GM19468 (cell line): ENCODE results near the gene RET.

Source experiments
- ATAC-seq: cut with Tn5 transposase; IDR thresholded peaks from one replicate; pipeline ENCODE4 v1.9.1; 2021; ENCODE audit warnings: mild to moderate bottlenecking, moderate library complexity, moderate number of reproducible peaks; ENCODE audit not compliant: unreplicated experiment; ENCODE audit errors: extremely low read depth

RET gene

GRCh38 chr10:43117031-43117776, 40.3 kb downstream of the RET start:
- no peak for ATAC-seq

- ATAC-seq: no peak
These were observed 41.1 kb downstream of the RET start for GRCh38 chr10:43117777-43118583.

DNA sequence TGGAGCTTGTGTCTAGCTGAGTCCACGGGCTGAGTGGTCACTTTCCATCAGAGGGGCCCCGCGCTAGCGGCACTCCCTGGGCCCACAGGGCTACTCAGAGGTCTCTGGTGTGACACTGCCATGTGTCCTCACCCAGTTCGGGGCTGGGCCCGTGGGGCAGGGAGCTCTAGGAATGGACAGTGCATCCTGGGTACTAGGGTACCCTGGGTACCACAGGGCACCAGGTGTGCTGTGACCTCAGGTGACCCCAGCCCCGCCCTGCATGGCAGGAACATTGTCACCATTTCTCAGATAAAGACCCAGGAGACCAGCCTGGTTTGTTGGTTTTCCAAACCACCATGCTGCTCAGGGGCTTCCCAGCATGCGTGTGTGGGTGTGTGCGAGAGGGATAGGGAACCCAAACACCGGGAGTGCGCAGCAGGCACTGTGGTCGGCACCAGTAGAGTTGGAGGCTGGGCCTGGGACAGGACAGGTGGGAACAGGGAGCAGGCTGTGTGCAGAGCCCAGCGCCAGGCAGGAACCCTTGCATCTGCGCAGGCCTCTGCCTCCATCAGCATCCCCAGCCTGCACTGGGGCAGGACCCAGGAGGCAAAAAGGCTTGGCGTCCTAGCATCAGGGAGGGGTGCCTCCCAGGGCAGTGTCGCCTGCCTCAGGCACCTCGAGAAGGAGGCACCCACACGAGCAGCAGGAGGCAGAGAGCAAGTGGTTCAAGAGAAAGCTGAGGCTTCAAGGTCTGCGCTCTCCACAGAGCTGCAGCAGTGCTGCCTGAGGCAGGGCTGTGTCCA, 42.0 kb downstream of the RET start:
- ATAC-seq: no peak

- no peak for ATAC-seq
These were observed 42.7 kb downstream of the RET start for GRCh38 chr10:43119416-43120115.

- no peak for ATAC-seq
These were observed 43.5 kb downstream of the RET start for GRCh38 chr10:43120116-43120928.

GRCh38 chr10:43120929-43121314, 44.1 kb downstream of the RET start:
- peak; percentile 52 for ATAC-seq

DNA sequence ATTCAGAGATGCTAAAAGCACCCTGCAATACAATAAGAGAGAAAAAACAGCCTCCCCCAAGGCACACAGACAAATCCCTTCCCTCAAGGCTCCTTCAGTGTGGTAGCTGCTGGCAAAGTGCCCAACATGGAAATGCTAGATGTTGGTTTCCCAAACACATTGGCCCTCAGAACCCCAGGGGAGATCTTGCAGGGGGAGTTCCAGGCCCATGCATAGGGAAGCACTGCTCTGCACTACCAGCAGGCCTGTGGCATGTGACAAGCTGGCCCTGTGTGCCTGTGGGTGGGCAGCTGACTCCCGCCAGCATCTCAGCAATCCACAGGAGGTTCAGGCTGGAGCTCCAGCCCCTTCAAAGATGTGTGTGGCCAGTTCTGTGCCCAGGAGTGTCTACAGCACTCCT, 44.6 kb downstream of the RET start:
- ATAC-seq: no peak

DNA sequence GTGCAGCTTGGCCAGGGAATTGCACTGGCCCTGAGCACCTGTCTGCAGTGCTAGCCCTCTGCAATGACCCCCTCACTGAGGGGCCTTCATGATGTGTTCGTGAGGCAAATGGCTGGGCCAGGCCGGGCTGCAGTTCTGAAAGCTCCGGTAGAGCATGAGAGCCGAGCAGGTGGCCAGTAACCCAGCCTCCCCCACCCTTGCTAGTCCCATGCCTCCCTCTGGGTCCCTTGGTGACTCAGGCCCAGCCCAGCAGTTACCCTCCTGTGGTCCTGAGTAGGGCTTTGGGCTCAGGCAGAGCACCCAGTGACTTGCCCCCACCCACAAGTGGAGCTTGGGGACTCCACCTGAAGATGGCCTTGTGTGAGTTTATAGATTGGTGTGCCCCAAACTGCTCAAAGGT, 45.2 kb downstream of the RET start:
- no peak for ATAC-seq

GRCh38 chr10:43122826-43123225, 46.0 kb downstream of the RET start:
- ATAC-seq: no peak

GRCh38 chr10:43123361-43124093, 46.7 kb downstream of the RET start:
- no peak for ATAC-seq

GRCh38 chr10:43124094-43124521, 47.2 kb downstream of the RET start:
- no peak for ATAC-seq

DNA sequence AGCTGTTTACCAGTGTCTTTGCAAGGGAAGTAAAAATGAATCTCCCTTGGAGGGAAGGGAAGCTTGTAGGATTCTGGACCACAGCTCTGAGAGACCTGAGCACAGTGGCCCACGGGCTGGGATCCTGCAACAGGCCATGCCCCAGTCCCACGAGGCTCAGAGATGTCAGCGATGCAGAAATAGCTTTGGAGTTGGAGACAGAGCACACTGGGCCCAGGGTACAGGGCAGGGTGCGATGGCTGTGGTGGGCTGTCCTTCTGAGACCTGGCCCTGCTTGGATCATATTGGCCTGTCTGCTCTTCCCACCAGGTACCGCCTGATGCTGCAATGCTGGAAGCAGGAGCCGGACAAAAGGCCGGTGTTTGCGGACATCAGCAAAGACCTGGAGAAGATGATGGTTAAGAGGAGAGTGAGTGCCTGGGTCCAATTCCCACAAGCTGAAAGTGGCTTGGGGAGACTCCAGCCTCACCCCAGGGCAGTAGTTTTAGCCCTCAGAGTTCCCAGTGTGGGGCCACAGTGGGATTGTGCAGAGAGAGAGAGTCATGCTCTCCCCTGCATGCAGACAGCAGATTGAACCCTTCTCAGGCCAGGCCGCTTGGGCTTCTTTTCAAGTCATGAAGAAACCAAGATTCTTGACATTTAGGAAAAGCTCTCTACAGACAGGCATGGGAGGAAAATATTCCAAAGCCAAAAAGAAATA, 47.9 kb downstream of the RET start:
- no peak for ATAC-seq

GRCh38 chr10:43125274-43125845, 48.5 kb downstream of the RET start:
- no peak for ATAC-seq

DNA sequence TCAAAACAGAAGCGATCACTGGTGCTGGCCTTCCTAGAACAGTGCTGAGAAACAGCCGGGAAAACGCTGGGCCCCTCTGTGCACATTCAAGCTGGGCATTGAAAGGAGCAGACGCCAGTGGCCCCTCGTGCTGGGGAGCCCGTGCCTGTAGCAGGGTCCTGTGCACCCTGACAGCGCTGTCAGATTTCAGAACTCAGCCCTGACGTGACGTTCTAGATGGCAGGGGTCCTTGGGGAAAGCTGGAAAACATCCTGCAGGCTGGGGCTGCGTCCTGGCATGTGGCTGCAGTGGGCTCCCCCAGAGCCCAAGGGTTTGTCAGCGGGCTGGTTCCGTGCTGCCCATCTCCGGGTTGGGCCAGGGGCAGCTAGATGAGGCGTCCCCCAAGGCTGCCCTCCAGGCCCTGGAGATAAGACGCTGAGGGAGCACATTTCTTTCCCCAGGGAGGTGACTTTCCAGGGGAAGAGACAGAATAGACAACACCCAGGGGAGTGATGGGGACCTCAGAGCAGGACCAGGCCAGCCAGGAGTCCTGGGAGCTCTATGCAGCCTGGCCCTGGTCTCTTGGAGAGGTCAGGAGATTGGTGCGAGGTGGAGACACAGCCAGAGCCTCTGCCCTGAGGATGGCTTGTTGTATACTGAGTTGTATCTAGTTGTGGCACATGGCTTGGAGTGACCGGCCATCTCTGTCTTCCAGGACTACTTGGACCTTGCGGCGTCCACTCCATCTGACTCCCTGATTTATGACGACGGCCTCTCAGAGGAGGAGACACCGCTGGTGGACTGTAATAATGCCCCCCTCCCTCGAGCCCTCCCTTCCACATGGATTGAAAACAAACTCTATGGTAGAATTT, 49.2 kb downstream of the RET start:
- ATAC-seq: no peak

- no peak for ATAC-seq
These were observed 50.0 kb downstream of the RET start for GRCh38 chr10:43126759-43127424.

GRCh38 chr10:43127442-43127841, 50.6 kb downstream of the RET start:
- no peak for ATAC-seq
